HEK293 (cell line): Measurements from ENCODE around the gene PPARD.

Experiments used
- SP3 ChIP-seq: fragments of 450-650 bp; formaldehyde crosslinking; IDR thresholded peaks from 2 replicates; pipeline ENCODE4 v1.5.1; 2016; ENCODE audit warnings: missing biosample characterization, missing genetic modification characterization
- ZNF292 ChIP-seq: fragments of 450-650 bp; formaldehyde crosslinking; IDR thresholded peaks from 2 replicates; pipeline ENCODE4 v1.5.1; 2016; ENCODE audit warnings: low read depth, missing biosample characterization, missing genetic modification characterization, borderline replicate concordance

DNA sequence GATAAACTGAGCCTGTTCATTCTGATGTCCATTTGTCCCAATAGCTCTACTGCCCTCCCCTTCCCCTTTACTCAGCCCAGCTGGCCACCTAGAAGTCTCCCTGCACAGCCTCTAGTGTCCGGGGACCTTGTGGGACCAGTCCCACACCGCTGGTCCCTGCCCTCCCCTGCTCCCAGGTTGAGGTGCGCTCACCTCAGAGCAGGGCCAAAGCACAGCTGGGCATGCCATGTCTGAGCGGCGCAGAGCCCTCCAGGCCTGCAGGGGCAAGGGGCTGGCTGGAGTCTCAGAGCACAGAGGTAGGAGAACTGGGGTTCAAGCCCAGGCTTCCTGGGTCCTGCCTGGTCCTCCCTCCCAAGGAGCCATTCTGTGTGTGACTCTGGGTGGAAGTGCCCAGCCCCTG, 85.1 kb downstream of the PPARD start:
- no peak for TF ChIP-seq ZNF292 (tag by site-specific recombination)
- TF ChIP-seq SP3 (tag by site-specific recombination): no peak
